Activated CD8-positive, alpha-beta memory T cell treated with anti-CD3 and anti-CD28 coated beads, Interleukin-2, amount 50 U/mL, for 24 hours (primary cell): ENCODE measurements around the gene SRGAP1.
"Not testable (repeated sequence)": the region's sequence is repeated elsewhere in the genome, so short reads cannot be mapped to it uniquely, and the experiment has no call there.

ENCODE experiments used
- DNase-seq: peaks from one replicate; pipeline ENCODE4 v3.0.0-alpha.2; 2020; ENCODE audit errors: extremely low read depth

SRGAP1 gene

DNA sequence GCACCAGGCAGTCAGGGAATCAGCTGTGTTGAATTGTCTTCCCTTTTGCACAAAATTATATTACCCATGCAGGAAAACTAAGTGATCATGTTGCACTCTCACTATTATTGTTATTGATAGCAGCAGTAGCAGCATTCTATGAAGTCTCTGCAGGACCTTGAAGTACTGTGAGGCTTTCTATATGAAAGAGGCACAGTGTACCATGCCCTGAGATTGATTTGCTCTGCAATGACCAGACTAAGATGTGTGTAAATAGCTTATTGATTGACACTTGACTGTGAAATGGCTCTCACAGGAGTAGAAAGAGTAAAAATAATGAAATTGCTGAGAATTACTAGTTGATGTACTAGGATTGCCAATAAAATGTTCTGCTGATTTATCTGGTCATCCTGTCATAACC, 277.7 kb downstream of the SRGAP1 start:
- no peak for DNase-seq

DNA sequence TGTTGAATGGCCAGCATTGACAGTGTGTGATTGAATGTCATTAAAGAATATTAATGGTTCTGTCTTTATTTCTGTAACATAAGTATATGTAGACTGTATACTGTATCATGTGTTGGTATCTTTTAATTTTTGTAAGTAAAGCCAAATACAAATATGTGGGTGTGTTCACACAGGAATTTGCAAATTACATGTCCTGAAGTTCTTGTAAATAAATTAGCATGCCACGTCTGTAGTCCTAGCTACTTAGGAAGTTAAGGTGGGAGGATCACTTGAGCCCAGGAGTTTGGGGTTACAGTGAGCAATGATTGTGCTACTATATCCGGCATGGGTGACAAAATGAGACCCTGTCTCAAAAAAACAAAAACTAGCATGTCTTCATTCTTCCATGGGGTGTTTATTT, 278.5 kb downstream of the SRGAP1 start:
- no peak for DNase-seq

DNA sequence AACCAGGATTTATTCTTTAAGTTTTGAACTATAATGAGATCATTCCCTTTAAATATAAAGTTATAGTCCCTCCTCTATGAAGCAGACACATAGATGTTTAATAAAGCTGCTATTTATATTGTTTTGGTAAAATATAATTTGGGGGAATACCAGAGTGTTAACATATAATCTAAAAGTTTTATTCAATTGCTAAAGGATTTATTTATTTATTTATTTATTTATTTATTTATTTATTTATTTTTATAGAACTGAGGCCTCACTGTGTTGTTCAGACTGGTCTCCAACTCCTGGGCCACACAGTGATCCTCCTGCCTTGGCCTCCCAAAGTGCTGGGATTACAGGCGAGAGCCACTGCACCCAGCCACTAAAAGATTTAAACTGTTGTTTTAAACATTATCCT, 278.9 kb downstream of the SRGAP1 start:
- DNase-seq, result no peak

DNA sequence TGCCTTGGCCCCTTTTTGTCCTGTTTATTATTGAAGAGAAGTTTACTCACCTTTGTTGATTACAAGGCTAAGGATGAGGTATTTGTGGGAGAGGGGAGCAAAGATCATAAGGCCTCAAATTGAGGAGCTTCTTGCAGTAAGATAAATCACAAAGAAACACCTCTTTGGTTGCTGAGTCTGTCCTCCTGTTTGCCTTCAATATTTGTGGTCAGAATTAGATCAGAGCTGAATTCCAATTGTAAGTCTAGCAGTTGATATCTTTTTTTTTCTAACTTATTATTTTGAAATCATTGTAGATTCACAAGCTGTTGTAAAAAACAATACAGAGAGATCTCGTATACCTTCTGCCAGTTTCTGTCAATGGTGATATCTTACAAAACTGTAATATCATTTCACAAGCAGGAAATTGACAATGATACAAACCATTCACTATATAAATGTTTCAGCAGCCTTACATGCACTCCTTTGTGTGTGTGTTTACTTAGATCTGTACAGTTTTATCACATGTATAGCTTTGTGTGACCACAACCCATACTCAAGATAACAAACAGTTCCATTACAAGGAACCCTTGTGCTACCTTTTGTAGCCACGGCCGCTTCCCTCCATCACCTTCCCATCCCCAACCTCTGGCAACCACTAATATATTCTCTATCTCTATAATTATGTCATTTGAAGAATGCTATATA, 280.2 kb downstream of the SRGAP1 start:
- no peak for DNase-seq

DNA sequence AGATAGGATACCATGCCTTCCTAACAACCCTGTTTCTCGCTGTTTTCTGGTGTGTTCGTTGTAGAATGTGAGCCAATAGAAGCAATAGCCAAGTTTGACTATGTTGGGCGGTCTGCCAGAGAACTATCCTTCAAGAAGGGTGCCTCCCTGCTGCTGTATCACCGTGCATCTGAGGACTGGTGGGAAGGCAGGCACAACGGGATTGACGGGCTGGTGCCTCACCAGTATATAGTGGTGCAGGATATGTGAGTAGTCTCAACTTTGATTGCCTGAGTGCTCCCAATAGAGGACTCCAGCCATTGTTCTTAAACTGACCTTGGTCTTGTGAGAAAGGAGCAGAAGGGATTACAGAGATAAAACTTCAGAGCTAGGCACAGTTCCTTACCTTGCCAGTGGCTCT, 281.4 kb downstream of the SRGAP1 start:
- DNase-seq, result no peak

DNA sequence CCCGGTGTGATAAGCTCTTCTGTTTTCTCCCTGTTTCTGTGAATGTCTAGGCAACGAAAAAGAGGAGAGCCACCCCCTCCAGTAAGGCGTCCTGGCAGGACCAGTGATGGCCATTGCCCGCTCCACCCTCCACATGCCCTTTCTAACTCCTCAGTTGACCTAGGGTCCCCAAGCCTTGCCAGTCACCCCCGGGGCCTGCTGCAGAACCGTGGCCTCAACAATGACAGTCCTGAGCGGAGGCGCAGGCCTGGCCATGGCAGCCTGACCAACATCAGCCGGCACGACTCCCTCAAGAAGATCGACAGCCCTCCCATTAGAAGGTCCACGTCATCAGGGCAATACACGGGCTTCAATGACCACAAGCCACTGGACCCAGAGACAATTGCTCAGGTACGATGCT, 283.3 kb downstream of the SRGAP1 start:
- no peak for DNase-seq

DNA sequence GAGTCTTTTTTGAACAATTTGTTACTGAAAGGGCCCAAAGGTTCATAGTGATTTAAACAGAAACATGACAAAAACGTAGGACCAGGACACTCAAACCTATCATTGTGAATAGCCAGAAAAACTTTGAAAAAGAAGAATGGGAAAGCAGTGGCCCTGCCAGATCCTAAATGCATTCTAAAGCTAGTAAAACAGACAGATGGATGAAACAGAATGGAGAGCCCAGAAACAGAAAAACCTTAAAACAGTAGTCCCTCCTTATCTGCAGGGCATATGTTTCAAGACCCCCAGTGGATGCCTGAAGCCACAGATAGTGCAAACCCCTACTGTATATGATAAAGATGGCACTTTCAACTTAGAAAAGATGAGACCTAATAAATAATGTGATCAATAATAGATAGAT, 283.9 kb downstream of the SRGAP1 start:
- DNase-seq, result no peak

DNA sequence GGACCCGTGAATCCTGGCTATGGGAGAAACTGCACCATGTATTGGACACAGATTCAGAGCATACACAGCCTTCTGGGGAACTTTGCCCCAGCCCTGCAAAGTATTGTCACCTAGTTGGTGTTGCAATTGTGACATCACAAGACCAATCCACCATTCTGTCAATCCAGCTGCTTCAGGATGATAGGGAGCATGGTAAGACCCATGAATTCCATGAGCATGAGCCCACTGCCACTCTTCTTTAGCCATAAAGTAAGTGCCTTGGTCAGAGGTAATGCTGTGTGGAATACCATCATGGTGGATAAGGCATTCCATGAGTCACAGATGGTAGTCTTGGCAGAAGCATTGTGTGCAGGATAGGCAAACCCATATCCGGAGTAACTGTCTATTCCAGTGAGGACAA, 286.0 kb downstream of the SRGAP1 start:
- not testable (repeated sequence) for DNase-seq

DNA sequence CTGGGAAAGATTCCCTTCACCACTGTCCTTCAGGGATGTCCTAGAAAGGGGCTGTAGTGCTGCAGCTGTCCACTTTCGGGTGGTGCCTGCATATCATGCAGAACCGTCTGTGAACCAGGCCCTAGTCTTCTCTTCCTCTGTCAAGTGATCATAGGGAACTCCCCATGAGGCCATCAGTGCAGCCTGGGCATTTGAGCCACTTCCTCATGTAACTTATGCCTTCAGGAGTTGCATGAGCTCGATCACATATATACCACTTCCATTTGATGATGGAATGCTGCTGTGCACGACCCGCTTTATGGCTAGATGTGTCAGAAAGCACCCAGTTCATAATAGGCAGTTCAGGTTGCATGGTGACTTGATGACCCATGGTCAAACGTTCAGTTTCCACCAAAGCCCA, 287.0 kb downstream of the SRGAP1 start:
- DNase-seq, result not testable (repeated sequence)

DNA sequence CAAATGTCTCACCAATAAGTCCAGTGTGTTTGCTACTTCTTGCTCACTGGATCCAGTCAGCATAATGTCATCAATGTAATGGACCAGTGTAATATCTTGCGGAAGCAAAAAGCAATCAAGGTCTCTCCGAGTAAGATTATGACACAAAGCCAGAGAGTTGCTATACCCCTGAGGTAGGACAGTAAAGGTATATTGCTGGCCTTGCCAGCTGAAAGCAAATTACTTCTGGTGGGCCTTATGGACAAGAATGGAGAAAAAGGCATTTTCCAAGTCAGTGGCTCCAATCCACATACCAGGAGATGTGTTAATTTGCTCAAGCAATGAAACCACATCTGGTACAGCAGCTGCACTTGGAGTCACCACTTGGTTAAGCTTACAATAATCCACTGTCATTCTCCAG, 288.2 kb downstream of the SRGAP1 start:
- DNase-seq, result not testable (repeated sequence)

DNA sequence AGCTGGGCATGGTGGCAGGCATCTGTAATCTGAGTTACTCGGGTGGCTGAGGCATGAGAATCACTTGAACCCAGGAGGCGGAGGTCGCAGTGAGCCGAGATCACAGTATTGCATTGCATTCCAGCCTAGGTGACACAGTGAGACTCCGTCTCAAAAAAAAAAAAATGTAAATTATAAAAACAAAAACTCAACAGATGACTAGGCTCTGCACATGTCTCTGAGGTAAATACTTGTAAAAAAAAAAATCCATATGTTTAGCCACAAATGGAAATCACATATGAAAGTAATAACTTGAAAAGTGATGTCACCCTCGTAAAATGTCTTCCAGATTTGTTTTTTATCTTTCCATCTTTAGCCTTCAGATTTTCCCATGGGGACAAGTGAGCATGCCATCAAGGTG, 292.6 kb downstream of the SRGAP1 start:
- DNase-seq, result no peak

DNA sequence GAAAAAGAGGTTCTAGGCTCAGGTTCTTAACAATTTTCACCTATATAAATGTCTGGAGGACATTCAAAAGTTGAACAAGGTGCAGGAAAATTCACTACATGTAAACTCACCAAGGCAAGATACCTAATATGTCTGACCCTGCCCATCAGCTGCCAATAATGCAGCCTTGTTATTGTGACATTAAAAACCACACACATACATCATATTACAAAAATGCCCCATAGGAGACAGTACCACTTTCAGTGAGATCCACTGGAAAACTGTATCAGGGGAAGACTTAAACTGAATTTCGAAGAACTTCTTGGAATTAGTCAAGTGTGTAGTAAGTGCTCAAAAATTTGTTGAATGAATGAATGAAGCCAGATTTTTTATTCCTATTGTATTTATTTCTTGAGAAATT, 294.5 kb downstream of the SRGAP1 start:
- no peak for DNase-seq

DNA sequence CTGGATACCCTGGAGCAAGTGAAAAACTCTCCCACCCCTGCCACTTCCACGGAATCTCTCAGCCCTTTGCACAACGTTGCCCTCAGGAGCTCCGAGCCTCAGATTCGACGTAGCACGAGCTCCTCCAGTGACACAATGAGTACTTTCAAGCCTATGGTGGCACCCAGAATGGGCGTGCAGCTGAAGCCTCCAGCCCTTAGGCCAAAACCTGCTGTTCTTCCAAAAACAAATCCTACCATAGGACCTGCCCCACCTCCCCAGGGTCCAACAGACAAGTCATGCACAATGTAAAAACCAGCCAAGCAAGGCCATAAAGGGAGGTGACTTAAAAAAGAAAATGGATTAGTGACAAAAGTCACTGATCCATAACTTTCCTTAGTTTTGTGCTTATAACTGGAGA, 297.9 kb downstream of the SRGAP1 start:
- DNase-seq, result no peak

DNA sequence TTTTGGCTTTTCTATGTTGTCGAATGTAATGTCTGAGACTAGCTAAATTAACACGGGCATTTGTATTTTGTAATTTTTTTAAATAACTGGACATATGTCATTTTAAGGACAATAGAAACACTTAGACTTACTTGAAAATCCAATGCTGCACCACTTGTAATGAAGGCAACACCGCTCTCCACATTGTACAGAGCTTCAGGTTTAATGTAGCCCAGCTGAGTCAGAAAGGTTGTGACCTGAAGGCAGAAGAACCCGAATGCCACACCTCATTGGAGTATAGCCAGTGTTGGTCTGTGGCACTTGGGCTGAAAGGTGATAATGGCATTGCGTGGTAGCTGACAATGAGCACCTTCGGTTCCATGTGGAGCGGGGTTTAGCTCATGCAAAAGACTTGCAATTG, 298.3 kb downstream of the SRGAP1 start:
- no peak for DNase-seq

DNA sequence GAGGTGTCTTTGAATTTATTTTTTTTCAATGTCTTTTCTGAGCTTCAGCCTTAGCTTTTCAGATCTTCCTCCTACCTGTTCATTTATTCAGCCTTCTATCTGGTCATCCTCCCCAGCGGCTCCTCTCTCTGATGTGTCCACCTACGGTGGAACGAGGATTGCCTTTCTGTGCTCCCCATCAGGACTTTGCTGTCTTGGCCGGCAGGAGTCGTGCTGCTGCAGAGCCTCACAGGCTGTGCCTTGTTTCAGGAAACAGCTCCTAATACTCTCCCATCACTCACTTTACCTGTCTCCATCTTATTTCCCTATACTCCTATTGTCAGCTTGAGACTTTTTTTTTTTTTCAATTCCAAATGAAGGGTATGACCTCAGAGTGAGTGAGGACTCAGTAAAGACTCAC, 300.7 kb downstream of the SRGAP1 start:
- no peak for DNase-seq

DNA sequence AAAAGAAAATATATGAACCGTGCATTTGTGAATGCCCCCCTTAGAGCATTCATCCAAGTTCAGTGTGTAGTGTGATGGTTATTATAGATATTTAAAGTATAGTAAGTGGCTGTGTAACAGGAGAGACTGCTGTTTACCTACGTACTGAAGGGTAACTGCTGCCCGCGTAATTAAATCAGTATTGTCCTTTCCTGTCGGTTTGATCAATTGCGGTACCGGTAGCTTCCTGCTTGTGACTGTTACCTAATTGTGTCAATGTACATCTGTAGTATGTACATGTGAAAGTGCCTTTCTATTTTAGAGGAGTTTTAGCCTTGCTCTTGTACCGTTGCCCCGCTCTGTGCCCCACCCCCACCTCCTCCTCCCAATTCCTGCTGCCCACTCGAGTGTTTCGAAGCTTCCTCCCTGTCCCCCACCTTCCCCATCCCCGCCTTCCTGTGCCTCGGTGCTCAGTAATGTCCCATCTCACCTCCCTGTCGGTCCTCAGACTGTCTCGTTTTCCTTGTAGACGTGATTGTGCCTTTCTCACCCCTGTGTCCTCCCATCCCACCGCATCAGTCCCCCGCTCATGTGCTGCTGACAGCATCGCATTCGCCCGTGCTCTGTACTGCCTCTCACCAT, 302.6 kb downstream of the SRGAP1 start:
- no peak for DNase-seq

DNA sequence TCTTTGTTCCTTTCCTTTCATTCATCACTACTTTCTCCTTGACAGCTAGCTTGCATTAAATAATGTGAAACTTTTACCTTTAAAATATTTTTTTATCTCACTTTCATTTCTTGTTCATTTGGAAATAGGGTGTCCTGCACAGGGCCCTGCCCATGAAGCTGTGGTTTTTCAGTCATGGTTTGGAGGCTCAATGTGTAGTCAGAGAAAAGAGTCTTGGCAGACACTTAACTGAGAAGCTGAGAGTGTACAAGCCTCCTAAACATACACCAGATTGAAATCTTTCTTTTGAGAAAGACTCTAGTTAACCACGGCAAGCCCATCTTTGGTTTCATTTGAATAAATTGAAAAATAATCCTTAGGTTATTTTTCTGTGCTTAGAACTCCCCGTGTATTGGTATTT, 303.4 kb downstream of the SRGAP1 start:
- no peak for DNase-seq

DNA sequence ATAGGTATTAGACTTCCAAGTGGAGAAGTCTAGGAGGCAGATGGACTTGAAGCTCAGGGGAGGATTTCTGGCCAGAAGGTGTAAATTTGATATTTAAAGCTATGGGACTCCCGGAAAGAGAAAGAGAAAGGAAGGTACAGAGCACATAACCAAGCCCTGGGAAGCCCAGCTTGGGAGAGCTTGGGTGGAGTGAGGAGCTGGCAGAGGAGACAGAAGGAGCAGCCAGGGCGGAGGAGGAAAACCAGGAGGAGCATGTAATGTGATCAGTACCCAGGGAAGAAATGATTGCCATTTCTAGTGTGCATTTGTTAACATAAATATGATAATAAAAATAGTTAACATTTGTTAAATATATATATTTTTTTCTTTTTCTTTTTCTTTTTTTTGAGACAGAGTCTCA, 310.2 kb downstream of the SRGAP1 start:
- DNase-seq, result no peak

DNA sequence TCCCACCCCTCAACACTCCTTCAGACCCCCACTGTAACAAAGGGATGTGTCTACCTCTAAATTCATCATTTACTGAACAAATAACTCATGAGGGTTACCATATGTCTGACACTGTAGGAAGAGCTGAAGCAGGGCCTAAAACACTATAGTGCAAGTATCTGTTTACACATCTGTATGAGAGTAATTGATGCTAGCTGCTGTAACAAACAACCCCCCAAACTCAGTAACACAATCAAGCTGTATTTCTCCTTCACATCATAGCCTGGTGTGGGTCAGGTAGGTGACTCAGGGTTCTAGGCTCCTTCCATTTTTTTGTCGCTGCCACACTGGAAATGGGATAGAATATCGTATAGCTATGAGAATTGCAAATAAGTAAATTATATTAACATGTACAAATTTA, 312.6 kb downstream of the SRGAP1 start:
- DNase-seq, result no peak

DNA sequence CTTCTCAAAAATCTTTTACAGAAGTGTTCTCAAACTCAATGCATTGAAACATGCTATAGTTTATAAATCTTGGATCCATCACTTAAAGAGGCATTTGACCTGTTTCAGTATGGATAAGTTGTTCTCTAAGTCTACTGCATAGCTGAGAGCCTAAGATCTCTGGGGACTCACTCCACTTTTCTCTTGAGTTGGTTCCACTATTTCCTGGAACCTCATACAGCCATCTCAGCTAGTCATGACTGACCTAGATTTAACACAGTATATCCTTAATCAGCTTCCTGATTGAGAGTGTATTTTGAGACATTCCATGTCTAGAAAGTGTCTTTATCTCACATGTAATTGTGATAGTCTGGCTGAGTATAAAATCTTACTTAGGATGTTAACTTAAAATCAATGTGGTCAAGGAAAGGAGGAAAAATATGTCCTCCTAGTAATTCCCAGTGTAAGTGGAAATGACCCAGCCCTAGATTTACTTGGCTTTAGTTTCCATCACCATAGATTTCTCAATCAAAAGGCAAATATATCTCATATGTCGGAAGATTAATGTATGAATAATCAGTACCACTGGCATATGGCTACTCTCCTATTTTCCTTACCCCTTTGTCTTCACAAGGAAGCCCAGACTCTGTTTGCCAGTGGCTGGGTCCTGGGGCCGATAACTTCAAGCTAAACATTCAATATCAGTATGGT, 315.7 kb downstream of the SRGAP1 start:
- no peak for DNase-seq

DNA sequence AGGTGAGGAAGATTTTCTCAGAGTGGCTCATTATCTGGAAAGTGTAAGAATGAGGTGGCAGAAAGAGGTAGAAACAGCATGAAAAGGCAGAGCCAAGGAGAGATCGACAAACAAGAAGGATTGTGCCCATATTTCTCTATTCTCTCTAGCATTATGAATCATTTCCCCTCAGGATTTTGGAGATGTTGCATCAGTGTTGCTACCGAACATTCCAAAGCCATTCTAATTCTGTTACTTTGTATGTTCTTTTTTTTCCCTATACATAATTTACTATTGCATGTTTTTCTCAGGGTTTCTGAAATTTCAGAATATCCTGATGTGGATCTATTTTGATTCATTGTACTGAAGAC, 316.2 kb downstream of the SRGAP1 start:
- no peak for DNase-seq

DNA sequence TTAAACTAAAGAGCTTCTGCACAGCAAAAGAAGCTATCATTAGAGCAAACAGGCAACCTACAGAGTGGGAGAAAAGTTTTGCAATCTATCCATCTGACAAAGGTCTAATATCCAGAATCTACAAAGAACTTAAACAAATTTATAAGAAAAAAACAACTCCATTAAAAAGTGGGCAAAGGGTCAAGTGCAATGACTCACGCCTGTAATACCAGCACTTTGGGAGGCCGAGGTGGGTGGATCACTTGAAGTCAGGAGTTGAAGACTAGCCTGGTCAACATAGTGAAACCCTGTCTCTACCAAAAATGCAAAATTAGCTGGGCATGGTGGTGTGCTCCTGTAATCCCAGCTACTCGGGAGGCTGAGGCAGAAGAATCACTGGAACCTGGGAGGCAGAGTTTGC, 322.1 kb downstream of the SRGAP1 start:
- DNase-seq, result not testable (repeated sequence)

DNA sequence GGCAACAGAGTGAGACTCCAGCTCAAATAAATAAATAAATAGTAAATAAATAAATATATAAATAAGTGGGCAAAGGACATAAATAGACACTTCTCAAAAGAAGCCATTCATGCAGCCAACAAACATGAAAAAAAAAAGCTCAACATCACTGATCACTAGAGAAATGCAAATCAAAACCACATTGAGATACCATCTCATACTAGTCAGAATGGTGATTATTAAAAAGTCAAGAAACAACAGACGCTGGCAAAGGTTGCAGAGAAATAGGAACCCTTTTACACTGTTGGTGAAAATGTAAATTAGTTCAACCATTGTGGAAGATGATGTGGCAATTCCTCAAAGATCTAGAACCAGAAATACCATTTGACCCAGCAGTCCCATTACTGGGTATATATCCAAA, 322.5 kb downstream of the SRGAP1 start:
- not testable (repeated sequence) for DNase-seq
